COLO668 (cell line): Measurements from ENCODE around the gene VTA1.

Experiments
- DNase-seq: peaks from one replicate; lab custom pipeline; 2025; ENCODE audit not compliant: unreplicated experiment; lab: John Stamatoyannopoulos, UW

The VTA1 gene

GRCh38 chr6:142265476-142265875 lies 118.4 kb downstream of the VTA1 start:
- no peak for DNase-seq

DNA sequence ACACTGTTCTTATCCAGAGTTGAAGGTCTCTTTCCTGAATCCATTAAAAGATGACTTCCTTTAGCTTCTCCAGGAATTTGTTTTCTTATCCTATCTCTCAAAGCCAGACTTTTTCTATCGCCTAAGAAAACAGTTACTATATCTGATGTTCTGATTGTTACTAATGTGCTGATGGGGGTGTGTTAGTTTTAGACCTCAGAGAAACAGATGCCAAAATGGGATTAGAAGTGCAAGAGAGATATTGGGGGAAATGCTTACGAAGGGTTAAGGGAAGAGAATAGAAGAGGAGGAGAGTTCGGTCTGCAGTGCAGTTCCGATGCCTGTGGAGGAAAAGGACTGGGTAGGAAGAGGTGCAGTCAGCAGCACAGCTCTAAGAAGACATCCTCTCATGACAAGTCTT lies 119.0 kb downstream of the VTA1 start:
- no peak for DNase-seq

DNA sequence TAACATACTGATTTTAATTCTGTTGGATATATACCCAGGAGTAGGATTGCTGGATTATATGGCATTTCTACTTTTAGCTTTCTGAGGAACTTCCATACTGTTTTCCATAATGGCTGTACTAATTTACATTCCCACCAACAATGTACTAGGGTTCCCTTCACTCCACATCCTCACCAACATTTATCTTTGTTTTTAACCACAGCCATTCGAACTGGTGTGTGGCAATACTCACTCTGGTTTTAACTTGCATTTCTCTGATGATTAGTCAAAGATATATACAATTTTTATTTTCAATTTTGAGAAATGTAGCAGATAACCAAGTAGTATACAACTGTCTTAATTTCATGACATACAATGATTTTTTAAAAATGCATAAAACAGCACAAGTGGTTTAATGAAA lies 124.4 kb downstream of the VTA1 start:
- no peak for DNase-seq
